ENCODE results near the gene PRRC1.
"Not testable (repeated sequence)": the region's sequence is repeated elsewhere in the genome, so short reads cannot be mapped to it uniquely, and the experiment has no call there.

The PRRC1 gene

DNA sequence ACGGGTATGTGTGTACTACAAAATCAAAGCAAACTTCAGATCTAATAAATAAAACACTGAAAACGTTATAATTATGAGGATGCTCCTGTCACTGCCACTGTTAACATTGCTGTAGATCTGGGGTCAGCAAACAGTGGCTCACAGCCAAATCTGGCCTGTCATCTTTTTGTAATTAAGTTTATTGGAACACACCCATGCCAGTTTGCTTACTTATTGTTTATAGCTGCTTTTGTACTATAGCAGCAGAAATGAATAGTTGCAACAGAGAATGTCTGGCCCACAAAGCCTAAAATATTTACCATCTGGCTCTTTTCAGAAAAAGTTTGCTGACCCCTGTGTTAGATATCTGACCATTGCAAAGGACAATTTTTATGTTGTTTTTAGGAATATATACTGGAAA is 32.1 kb downstream of the PRRC1 start:
- DNase-seq = no peak

- no peak for DNase-seq
Observed at GRCh38 chr5:127550652-127551409, 33.4 kb downstream of the PRRC1 start.

DNA sequence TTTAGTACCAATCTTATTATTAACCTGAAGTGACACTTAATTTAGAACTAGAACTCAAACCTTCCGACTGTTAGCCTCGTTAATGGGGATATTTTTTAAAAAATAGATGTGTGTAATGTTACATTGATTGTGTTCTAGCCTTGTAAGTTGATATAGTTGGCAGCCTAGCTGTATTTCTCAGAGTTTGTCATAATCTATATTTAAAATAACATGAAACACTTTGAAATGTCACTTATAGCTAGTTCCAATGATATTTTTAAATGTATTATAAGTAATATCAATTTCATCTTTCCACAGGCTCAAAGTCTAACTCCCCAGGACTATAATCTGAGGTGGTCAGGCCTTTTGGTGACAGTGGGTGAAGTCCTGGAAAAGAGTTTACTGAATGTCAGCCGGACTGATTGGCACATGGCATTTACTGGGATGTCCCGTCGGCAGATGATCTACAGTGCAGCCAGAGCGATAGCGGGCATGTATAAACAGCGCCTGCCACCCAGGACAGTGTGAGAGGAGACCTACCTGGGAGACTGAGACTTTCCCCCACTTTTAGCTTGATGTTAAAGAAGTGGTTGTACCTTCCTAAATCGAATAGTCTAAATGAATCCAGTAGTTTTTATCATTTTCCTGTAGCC is 34.1 kb downstream of the PRRC1 start:
- DNase-seq = no peak

- DNase-seq = no peak
Observed at GRCh38 chr5:127555826-127556225, 38.4 kb downstream of the PRRC1 start.

GRCh38 chr5:127556609-127557334 is 39.3 kb downstream of the PRRC1 start:
- DNase-seq = no peak

DNA sequence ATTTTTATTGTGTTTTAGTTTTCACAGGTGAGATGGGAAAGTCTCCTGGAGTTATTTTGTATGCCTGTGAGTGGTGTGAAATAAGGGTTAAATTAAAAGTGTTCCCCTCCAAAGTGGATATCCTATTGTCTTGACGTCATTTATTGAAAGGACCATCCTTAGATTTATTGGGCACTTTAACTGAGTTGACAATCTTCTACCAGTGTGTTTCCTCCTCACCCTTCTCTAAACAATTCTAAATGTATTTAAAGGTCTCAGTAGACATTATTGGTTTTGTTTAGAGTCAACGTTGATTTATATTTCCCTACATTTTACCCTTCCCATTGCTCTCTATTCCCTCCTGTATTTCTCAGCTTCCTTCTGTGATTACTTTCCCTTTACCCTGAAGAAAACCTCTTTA is 40.8 kb downstream of the PRRC1 start:
- no peak for DNase-seq

DNA sequence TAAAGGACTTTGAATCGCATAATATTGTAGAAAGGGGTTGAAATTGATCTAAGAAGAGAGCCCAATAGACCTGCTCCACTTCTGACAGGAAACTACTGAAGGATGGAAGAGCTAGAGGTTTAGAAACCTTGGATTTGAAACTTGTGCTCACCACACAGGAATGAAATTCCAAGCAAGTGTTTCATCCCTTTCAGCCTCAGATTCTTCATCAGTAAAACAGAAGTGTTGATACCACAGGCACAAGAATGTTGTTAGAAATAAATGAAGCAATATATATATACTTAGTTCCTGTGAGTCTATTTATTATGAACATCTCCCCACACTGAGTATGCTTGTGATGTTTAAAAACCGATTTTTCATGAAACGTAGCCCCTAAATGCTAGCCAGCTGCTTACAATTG is 43.8 kb downstream of the PRRC1 start:
- DNase-seq = no peak

DNA sequence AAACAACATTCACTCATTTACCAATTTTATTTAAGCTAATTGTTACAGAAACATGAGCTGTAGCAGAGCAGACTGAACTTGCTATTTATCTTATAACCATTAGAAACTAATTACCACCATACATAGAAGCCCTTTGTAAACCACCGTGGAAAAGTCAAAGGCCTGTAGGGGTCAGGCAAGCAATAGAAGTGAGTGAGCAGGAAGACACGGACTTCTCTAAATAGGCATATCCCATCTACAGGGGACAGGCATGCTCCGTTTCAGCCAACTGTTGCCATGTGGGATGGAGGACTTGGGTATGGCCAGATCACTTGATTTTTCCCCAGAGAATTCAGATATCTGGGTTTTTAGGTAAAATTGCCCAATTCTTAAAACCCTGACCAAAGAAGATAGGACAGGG is 44.8 kb downstream of the PRRC1 start:
- DNase-seq = no peak

DNA sequence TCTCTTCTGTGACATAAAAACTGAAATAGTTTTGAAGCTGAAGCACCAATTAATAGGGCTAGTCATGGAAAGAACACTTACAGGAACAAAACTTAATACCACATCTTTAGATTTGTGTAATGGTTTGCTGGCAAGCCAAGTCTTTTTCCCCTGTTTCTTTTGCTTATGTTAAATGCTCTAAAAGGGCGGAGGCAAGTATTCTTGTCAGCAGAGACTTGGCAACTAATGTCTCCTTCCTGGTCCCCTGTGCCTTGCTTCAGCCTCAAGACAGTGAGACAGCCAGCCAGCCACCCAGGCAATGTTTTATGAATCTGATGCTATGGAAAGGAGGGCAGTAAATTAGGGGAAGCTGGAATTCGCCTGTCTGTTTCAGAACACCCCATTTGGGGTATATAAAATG is 45.7 kb downstream of the PRRC1 start:
- no peak for DNase-seq

DNA sequence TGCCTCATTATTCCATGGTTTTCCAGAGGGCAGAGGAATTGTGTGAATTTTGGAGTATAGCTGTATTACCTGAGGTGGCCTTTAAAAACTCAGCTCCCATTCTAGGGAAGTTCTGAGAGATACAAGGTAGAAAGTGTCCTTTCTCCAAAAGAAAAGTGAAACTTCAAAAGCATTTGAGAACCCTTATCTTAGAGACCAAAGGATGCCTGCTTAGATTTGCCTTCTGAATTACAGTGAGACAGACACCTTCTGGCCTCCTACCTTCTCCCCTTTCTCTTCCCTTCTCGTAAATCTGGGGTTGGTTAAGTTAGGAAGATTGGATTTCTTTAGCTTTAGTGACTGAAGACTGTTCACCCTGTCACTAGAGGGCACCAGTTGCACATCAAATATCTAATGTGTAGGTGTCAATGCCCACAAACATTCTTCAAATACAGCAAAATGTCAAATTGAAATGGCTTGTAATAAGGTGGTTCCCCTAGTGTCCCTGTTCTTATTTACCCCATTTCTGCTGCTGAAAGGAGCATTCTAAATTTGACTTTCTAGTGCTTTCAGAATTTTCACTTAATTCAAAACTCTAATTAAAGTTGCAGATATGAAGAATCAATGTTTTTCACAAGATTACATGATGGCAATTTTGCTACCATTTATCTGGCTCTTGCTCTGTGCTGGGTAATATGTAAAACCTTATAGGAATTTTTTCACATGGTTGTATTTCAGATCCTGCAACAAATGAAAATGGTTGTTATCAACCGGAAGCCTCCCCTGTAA is 46.7 kb downstream of the PRRC1 start:
- no peak for DNase-seq

DNA sequence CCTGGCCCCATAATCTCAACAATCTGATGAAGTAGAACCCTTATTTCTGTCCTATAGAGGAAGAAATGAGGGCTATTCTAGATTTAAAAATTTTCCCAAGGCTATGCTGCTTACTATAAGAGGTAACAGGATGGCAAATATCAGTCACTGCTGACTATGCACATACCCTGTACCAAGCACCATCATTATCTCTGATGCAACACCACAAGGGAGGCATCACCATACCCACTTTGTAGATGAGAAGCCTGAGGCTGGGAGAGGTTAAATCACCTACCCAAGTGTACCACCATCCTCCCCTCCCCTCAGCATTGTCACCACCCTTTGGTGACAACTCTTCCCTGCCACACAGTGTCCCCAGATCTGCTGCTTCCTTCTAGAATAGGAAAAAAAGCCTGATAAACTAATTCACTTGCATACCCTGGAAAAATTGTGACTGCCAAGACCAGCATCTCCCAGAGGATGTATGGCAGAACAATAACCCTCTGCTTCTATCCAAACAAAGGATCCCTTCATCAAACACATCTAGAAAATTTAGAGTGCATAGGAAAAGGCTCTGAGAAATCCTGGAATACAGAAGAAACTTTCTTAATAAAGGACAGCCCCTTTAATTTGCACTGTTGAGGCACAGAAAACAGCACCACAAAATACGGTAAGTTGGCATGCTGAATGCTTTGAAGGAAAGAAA is 48.3 kb downstream of the PRRC1 start:
- DNase-seq = no peak

DNA sequence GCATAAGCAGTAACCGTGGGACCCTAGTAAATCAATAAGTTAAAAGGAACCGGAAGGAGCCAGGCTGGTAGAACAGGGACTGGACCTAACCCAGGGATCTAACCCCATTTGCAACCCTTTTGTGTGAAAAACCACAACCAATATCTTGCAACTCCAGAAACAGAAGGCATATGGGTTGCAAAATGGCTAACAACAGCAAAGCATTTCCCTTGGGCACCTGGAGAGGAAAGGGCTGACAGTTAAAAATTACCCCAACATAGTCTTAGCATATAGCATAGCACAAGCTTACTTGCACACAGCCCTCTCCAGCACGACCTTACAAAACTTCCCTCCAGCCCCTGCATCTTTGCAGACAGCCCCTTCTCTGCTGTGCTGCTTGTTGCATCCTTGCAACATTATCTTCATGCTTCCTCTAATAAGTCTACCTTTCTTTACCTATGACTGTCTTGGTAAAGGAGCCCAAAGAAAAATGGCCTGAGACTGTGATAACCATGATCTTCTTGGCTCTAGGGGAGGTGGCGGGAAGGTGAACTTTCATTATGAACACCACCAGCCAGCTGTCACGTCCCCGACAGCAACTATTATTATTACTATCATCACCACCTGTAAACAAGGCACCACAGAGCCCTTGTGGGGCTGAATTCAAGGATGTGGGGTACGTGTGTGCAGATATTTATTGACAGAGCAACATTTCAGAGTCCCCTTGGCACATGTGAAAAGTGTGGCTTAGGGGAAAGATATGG is 49.8 kb downstream of the PRRC1 start:
- no peak for DNase-seq

- no peak for DNase-seq
Observed at GRCh38 chr5:127568166-127568565, 50.7 kb downstream of the PRRC1 start.

DNA sequence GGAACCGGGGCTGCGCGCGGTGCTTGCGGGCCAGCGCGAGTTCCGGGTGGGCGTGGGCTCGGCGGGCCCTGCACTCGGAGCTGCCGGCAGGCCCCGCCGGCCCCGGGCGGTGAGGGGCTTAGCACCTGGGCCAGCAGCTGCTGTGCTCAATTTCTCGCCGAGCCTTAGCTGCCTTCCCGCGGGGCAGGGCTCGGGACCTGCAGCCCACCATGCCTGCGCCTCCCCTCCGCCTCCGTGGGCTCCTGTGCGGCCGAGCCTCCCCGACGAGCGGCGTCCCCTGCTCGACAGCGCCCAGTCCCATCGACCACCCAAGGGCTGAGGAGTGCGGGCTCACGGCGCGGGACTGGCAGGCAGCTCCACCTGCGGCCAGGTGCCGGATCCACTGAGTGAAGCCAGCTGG is 52.0 kb downstream of the PRRC1 start:
- DNase-seq = not testable (repeated sequence)

GRCh38 chr5:127571314-127572131 is 54.1 kb downstream of the PRRC1 start:
- DNase-seq = no peak

DNA sequence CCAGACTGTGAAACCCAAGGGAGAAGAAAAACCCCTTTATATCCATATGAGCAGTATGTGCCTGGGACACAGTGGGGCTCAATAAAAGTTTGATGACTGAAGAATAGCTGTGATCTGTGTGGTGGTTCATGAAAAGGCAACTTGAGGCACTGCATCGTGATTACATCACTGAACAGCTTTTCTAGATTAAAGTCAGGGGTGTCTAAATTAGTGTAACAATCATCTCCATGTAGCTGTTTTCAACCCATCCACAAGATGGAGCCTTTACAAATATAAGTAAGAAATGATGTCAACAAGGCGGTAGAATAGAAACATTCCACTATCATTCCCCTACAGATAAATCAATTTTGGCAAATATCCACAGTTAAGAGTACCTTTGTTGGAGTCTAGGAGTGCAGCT is 55.5 kb downstream of the PRRC1 start:
- no peak for DNase-seq

DNA sequence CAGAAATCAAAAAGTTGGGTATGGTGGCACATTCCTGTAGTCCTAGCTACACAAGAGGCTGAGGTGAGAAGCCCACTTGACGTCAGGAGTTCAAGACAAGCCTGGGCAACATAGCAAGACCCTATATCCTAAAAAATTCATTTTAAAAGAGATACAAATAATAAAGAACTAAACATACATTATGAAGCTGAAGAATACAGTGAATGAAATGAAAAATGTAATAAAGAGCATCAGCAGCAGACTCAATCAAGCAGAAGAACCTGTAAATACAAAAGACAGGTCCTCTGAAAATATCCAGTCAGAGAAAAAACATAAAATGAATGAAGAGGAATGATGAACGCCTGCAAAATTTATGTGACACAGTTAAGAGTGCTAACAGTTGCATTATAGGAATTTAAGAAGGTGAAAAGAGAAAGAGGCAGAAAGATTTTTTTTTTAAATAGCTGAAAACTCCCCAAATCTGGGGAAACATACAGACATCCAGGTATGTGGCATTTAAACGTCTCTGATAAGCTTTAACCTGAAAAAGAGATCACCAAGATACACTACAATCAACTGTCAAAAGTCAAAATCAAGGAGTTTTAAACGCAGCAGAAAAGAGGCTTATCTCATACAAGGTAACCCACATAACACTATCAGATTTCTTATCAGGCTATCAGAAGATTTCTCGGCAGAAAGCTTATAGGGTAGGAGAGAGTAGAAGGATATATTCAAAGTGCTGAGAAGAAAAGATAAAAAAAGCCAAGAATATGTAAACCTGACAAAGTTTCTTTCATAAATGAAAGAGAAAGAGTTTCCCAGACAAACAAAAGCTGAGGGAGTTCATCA is 57.6 kb downstream of the PRRC1 start:
- DNase-seq = no peak

DNA sequence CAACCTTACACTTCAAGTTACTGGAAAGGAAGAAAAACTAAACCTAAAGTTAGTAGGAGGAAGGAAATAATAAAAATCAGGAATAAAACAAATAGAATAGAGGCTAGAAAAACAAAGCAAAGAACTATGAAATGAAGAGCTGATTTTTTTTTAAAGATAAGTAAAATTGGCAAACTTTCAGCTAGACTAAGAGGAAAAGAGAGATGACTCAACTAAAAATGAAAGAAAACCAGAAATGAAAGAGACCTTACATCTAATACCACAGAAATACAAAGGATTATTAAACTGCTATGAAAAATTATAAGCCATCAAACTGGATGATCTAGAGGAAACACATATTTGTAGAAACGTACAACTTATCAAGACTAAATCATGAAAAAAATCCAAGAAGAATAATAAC is 60.0 kb downstream of the PRRC1 start:
- no peak for DNase-seq

DNA sequence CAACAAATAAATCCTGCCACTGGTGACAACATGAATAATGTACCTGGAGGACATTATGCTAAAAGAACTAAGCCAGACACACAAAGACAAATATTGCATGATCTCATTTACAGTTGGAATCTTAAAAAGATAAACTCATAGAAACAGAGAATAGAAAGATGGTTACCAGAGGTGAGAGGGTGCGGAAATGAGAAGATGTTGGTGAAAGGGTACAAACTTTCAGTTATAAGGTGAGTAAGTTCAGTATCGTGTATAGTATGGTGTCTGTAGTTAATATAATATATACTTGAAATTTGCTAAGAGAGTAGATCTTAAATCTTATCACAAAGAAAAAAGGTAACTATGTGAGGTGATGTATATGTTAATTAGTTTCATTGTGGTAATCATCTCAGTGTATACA is 63.3 kb downstream of the PRRC1 start:
- no peak for DNase-seq

- DNase-seq = no peak
Observed at GRCh38 chr5:127581450-127581849, 64.0 kb downstream of the PRRC1 start.

Measured in amniotic stem cell (primary cell).